Measurements from ENCODE around the gene MORN5. TPM values are rescaled to one million over a fixed set of nuclear protein-coding genes. Genes with fewer than 3 reads are reported as not detected.

The MORN5 gene
- total RNA-seq, 1 donor from 2014 or later = not detected

DNA sequence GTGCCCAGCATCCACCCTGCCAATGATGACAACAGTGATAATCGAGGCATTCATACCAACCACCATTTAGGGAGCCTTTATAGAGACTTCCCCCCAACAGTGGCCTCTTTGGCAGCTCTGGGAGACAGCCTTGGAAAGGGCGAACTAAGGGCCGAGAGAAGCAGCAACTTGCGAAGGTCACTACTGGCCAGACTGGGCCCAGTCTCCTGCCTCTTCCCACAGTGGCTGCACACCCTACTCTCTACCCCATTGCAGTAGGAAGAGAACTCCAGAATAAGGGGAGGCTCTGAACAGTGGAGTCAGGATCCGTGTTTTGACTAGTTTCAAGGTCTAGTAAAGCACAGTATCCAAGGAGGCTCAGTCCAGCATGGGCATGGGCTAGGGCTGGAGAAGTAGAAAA lies 63.7 kb downstream of the MORN5 start:
- Histone ChIP-seq H3K4me3 (no peak overlapping the region), H3K27ac (replicated peaks) (no peak overlapping the region), H3K4me1 (peaks cover 62% of the 10 kb centered on the region), H3K9me3 (replicated peaks) (no peaks in the 10 kb centered on the region), H3K36me3 (no peaks in the 10 kb centered on the region), H3K27me3 (ENCODE audit: low read depth) (peaks cover 100% of the 10 kb centered on the region)
- intact Hi-C loops (cut with micrococcal nuclease) = no loop called here
- TF ChIP-seq, protein P1, sequence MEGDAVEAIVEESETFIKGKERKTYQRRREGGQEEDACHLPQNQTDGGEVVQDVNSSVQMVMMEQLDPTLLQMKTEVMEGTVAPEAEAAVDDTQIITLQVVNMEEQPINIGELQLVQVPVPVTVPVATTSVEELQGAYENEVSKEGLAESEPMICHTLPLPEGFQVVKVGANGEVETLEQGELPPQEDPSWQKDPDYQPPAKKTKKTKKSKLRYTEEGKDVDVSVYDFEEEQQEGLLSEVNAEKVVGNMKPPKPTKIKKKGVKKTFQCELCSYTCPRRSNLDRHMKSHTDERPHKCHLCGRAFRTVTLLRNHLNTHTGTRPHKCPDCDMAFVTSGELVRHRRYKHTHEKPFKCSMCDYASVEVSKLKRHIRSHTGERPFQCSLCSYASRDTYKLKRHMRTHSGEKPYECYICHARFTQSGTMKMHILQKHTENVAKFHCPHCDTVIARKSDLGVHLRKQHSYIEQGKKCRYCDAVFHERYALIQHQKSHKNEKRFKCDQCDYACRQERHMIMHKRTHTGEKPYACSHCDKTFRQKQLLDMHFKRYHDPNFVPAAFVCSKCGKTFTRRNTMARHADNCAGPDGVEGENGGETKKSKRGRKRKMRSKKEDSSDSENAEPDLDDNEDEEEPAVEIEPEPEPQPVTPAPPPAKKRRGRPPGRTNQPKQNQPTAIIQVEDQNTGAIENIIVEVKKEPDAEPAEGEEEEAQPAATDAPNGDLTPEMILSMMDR (IDR thresholded peaks at IDR 0.05; ENCODE audit: borderline replicate concordance) = no peak
- no peak for DNase-seq

DNA sequence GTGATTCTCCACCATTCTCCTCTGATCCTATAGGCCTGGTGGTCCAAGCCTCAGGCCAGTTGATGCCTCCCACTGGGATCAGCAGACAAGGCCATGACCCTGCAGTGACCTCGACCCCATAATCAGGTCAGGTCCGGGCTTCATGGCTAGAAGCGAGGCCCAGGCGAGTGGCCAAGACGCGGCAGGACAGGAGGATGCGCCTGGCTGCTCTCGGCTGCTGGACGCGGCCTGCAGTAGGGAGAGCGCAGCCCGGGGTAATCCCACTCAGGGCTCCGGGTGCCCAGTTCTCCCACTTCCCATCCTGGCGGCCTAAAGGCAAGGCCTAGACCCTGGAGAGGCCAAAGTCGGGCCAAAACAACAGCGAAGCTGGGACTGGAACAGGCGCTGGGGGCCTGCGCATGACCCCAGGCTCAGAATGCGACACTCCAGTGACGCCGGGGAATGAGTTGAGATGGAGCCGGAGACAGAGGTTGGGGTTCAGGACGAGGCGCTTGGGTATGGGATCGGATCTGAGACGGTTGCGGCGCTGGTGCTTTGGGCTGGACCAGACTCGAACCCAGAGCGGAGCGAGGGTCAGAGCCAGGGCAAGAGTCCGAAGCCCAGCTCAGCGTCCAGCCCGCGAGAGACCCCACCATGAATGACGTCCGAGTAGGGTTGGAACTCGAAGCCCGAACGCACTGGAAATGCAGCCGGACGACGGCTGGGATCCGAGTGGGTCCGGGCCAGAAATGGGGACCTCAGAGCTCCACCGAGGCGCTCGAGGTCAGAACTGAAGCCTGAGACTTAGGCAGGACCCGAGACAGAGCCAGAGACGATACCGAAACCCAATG lies 65.8 kb downstream of the MORN5 start:
- TF ChIP-seq, protein P1 (IDR thresholded peaks at IDR 0.05; ENCODE audit: borderline replicate concordance) = no peak
- Histone ChIP-seq H3K27me3 (ENCODE audit: low read depth) (peaks cover 100% of the 10 kb centered on the region), H3K4me3 (peak overlapping the region; percentile 60), H3K9me3 (replicated peaks) (no peaks in the 10 kb centered on the region), H3K27ac (replicated peaks) (no peak overlapping the region), H3K4me1 (peaks cover 48% of the 10 kb centered on the region), H3K36me3 (no peaks in the 10 kb centered on the region)
- no peak for DNase-seq
- intact Hi-C loops (cut with micrococcal nuclease) = no loop called here

- Histone ChIP-seq H3K4me1 (peaks cover 41% of the 10 kb centered on the region), H3K27ac (replicated peaks) (no peak overlapping the region), H3K36me3 (no peaks in the 10 kb centered on the region), H3K27me3 (ENCODE audit: low read depth) (peaks cover 100% of the 10 kb centered on the region), H3K4me3 (peak overlapping the region; percentile 60), H3K9me3 (replicated peaks) (no peaks in the 10 kb centered on the region)
- intact Hi-C loops (cut with micrococcal nuclease) = no loop called here
- TF ChIP-seq, protein P1 (IDR thresholded peaks at IDR 0.05; ENCODE audit: borderline replicate concordance) = no peak
- DNase-seq = no peak
Observed at GRCh38 chr9:122226142-122226757, 66.5 kb downstream of the MORN5 start.

- H3K36me3 ChIP-seq = no peaks in the 10 kb centered on the region
- peaks cover 36% of the 10 kb centered on the region for H3K4me1 ChIP-seq
- TF ChIP-seq, protein P1 (IDR thresholded peaks at IDR 0.05; ENCODE audit: borderline replicate concordance) = no peak
- intact Hi-C loops (cut with micrococcal nuclease) = no loop called here
- no peak for DNase-seq
- no peak overlapping the region for H3K27ac ChIP-seq (replicated peaks)
- H3K27me3 ChIP-seq (ENCODE audit: low read depth) = peaks cover 100% of the 10 kb centered on the region
- H3K4me3 ChIP-seq = peak overlapping the region; percentile 60
- H3K9me3 ChIP-seq (replicated peaks) = no peaks in the 10 kb centered on the region
Observed at GRCh38 chr9:122226758-122227574, 67.3 kb downstream of the MORN5 start.

- H3K9me3 ChIP-seq (replicated peaks) = no peaks in the 10 kb centered on the region
- intact Hi-C loops (cut with micrococcal nuclease) = no loop called here
- no peaks in the 10 kb centered on the region for H3K36me3 ChIP-seq
- H3K27ac ChIP-seq (replicated peaks) = peak overlapping the region; percentile 55
- DNase-seq = no peak
- TF ChIP-seq, protein P1 (IDR thresholded peaks at IDR 0.05; ENCODE audit: borderline replicate concordance) = no peak
- peaks cover 100% of the 10 kb centered on the region for H3K27me3 ChIP-seq (ENCODE audit: low read depth)
- peak overlapping the region; percentile 60 for H3K4me3 ChIP-seq
- H3K4me1 ChIP-seq = peaks cover 36% of the 10 kb centered on the region
Observed at GRCh38 chr9:122227575-122227900, 67.8 kb downstream of the MORN5 start.
